ENCODE data around the gene FOXK2.
"Not testable (repeated sequence)": the region's sequence is repeated elsewhere in the genome, so short reads cannot be mapped to it uniquely, and the experiment has no call there.

GRCh38 chr17:82506402-82506801, 13.1 kb upstream of the FOXK2 start:
- TF ChIP-seq POLR2A, CTCF, POLR2AphosphoS5 (IDR thresholded peaks at IDR 0.05): not testable (repeated sequence)

Measured in upper lobe of left lung (tissue), 4 donors.